ENCODE results near the gene JADE1.

JADE1 gene

DNA sequence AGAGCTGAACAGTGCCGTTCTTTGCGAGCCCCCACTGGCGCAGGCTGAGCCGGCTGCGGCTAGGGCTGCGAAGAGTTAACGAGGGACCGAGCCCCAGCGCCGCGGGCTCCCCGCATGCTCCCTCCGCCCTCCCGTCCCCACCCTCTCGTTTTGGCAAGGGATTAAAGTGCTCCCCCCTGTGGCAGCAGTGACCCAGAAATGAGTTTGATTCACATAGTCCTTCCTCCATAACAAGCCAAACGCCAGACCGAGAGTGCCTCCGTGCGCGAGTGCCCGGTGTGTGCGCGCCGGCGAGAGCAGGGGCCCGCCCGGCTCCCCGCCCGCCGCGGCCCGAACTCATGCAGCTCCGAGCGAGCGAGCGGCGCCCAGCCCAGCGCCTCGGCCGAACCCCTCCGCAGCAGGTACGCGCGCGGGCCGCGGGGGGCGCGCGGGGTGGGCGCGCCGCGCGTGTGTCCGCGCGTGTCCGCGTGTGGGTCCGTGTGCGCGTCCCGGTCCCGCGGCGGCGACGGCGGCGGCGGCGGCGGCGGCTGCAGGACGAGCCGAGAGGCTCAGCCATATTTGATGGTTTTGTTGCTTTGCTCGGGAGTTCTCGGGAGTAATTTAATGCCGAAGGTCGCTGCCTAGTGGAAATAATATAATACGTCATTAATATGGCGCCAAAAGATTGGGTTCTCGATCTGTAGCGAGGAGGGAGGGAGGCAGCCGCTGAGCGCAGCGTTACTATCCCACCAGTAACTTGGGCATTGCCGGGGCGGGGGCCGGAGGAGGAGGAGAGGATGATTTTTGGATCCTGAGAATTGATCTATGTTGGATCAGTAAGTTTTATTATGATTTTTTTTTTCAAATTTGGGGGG, at the start of gene JADE1:
JADE1 (plus strand) TSS at position 224 of the 854 bp plus-strand sequence. CDS start 22,059 bp downstream, outside the sequence.
- DNase-seq, result peak; percentile 87 to 91

DNA sequence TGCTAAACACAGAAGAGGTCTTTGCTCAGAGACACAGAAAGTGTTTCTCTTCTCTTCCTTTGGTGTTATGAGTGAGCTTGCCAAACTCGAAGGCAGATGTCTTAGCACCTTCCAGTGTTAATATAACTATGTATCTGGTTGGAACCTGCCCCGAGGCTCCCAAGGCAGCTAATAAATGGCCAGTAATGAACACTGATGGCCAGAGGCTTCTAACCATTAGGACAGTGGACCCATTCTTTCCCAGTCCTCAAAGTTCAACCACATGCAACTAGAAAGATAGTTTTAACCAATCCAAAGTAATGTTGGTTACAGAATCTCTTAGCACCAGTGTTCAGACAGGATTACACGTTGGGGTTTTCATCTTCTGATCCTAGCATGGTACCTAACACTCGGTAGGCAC, 42.7 kb upstream of the JADE1 start:
- no peak for DNase-seq

DNA sequence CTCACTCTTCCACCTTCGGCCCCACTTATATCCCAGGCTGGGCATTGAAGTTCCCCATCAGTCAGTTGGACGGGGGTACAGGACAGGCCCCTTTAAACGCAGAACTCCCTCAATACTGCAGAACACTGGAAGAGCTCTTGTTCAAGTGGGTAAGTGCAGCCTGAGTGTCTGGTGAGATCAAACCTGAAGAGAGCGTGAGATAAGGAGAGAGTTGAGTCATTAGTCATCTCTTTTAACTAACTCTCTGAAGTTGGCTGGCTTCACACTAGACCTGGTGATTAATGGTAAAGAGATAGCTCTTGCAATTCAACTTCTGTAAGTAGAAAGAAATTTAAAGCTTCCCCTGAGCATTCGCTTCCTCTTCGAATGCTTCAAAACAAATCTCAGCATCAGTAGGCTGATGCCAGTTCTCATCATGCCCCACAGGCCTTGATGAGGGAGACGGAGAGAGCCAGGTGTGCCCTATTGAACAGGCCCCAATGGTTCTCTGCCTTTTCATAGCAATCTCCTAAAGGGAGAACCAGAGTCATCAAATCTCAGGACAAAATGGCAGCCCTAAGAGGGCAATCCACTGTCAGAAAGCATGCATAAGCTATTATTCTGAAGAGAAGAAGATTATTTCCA, 41.0 kb upstream of the JADE1 start:
- DNase-seq, result no peak

DNA sequence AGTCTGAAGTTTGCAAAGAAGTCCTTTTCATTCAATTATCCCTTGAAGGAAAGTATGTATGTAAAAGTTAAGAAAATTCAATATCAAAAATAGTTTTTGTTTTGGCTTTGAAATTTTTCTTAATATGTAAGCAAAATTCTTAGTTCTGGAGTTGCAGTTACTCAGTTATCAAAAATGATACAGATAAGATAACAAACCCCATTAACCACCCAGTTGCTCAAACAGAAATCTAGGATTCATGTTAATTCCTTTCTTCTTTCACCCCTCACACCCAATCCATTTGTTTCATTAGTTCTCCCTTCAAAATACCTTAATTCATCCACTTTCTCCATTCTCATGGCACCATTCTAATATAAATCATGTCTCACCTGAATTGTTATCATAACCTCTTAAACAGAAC, 40.5 kb upstream of the JADE1 start:
- no peak for DNase-seq

DNA sequence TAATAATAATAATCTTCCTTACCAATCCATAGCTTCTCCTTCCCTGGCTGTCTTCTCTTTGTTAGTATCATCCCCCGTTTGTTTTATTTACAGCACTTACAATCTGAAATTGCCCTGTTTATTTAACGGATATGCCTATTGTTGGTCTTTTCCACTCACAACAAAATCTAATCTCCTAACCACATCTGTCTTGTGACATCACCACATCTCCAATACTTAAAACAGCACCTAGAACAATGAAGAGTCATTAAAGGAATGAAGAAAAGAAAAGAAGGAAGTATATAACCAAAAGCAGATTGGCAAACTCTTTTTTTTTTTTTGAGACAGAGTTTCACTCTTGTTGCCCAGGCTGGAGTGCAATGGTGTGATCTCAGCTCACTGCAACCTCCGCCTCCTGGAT, 38.7 kb upstream of the JADE1 start:
- no peak for DNase-seq

DNA sequence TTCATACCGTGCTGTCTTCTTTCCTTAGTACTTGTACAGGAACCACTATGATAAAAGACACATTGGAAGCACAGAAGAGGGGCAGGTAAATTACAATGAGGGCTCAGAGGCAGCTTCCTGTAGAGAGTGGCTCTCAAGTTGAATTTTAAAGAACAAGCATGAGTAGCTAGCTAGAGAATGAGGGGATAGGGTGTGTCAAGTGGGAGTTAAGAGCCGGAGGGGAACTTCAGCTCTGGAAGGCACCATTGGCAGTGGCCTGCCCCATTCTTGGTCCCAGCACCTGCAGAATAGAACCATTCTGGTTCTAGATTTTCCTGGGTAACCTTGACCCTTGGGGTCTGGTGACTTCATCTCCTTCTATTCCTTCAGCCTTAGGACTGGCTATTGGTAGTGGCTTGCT, 34.0 kb upstream of the JADE1 start:
- DNase-seq, result no peak

DNA sequence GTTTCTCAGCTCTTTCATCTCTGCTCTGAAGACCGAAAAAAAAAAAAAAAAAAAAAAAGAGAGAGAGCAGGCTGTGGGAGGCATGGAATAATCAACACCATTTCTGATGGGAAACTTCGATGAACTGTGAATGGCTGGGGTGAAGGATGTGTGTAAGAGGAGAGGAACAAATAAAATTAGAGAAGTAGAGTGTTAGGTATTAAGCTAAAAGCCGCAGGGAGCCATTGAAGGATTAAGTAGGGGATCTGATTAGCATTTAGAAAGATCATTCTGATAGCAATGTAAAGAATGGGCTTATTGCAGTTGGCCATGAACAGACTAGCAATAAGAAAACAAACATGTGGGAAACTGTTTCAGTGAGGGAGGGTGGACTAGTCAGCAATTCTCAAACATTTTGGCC, 33.6 kb upstream of the JADE1 start:
- no peak for DNase-seq

DNA sequence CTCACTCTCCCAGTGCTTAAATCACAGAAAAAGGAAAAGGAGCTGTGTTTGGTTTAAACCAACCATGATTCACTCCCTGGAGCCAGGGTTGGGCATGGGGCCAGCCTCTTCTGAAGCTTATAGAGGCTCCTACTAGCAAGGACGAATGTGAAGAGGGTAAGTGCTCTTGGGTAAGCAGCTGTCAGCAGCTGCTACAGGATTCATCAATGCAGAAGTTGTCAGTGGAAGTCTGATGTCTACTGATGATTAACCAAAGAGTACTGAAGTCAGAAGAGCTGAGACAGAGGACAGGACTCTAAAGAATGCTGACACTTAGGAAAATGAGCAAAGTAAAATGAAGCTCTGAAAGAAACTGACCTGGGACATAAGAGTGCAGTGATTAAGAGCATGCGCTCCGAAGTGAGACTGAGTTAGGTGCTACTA, 32.7 kb upstream of the JADE1 start:
- no peak for DNase-seq

DNA sequence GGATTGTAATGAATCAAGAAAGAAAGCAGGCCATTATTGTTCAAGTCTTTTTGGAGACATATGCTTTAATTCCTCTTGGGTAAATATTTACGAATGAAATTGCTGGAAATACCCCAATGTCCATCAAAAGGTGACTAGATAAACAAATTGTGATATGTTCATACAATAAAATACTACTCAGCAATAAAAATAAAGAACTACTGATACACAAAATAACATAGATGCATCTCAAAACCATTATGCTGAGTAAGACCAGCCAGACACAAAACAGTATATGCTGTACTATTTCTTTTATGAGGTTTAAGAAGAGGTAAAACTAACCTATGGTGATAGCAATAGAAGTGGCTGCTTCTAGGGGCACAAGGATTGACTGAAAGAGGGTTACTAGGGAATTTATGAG, 28.8 kb upstream of the JADE1 start:
- no peak for DNase-seq

DNA sequence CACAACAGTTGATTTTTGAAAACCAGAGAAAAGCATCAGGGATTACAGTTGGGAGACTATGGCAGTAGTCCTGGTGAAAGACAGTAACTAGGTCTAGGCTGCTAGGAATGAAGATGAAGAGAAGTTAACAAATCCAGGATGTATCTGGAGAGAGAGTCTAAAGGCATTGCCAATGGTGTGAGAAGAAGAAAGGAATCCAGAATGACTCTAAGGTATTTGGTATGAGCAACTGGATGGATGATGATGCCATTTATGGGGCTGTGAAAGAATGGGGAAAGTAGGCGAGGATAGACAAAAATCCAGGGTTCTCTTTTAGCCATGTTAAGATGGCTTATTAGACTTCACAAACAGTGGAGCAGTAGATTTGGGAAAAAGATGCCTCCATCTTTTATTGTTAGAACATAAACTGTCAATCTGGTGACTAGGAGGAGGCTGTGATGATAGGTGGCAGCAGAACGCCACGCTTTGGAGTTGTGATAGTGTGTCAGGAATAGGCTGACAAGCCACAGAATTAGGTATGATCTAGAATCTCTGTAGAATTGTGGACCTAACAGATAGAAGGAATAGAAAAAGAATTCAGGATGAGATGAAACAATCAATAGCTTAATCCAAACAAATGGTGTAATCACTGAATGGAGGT, 27.3 kb upstream of the JADE1 start:
- DNase-seq, result peak; percentile 7 to 39

DNA sequence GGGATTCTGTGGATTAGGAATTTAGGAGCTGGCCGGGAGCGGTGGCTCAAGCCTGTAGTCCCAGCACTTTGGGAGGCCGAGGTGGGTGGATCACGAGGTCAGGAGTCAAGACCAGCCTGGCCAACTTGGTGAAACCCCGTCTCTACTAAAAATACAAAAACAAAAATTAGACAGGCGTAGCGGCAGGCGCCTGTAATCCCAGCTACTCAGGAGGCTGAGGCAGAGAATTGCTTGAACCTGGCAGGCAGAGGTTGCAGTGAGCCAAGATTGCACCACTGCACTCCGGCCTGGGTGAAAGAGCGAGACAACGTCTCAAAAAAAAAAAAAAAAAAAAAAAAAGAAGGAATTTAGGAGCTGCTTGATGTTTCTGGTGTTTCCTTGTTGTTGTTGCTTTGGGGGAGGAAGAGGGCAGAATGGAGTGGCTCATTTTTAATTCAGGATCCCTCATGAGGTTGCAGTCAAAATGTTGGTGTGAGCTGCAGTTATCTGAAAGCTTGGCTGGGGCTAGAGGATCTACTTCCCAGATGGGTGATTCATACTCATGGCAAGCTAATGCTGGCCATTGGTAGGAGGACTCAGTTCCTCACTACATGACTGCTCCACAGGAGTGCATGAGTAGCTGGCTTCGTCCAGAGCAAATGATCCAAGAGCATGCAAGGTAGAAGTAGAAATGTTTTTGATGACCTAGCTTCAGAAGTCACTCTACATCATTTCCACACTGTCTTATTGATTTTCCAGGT, 26.5 kb upstream of the JADE1 start:
- no peak for DNase-seq

DNA sequence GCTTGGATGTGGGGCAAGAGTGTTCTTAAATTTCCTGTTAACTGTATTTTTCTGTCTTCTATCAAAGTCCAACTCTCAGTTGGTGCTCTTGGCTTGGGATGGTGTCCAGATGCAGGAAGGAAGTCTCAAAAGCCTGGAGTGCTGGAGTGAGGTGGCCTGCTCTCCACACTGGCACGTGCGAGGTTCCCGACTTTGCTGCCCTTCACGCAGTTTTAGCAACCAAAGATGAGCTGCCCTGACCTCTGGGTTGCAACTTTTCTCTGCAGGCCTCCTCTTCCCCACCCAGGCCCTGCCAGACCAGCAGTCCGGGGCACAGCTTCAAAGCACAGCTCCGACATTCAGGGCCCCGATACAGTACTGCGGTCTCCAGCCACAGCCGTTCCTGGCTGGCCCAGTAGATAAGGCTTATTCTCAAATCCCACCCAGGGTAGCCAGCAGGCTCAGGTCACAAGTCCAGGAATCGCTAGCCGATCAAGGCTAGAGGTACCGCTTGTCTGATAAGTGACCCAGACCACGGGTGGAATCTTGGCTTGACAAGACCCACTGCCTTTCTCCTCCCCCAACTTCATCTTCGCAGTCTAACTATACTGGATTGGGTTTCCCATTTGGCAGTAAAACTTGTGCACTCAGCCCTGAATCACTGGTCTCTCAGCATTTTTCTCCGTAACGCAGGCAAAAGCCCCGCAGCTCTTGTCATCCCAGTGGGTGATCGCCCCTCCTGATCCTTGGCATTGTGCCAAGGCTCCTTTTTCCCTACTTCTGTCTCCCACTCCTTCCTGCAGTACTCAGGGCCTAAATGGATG, 21.8 kb upstream of the JADE1 start:
- DNase-seq, result no peak

DNA sequence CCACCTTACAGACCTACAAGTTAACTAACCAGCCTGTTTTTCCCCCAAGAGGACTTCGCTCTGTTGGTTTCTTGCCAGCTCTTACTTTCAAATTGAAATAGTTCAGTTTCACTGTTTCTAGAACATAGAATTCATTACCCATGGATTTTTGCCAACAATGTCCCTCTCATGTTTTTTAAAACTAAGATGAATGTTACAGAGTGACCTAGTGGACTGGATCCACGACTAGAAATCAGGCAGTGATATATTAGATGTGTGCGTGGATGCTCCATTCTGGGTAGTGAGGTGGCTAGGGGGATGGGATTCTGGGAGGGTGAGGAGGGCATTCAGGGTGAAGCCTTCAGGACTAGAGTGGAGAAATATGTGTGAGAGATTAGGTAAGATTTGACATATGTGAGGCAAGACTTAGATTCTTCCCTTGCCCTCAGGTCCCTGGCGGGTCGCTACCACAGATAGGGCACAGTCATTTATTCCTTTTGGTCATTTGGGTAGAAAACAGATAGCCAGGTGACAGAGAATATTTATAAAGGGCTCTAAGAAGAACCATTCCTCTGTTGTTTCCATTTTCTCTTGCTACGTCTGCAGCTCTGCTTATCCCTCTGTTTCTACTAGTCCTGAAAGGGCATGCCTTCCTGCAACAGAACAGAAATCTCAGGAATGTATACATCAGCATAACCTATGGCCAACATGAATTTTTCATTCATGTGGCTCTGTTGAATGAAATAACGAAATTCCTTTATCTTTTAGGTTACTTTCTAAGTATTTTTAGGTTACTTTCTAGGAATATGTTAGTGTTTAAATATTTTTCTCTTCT, 15.4 kb upstream of the JADE1 start:
- peak; percentile 64 to 67 for DNase-seq

DNA sequence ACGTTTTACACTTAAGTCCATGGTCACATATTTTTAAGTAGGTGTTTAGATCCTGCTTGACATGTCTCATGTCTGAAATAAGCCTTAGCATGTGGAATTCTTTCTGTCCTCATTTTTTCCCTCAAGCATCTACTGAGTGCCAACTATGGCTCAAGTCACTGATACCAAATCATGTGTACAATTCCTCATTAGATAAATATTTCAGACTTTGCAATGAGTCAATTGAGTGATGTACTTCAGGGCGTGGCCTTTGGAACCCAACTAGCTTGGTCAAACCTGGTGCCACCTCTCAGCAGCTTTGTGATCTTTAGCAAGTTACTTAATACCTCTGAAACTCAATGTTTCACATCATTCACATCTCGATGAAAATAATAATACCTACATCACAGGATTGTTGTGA, 12.6 kb upstream of the JADE1 start:
- no peak for DNase-seq

DNA sequence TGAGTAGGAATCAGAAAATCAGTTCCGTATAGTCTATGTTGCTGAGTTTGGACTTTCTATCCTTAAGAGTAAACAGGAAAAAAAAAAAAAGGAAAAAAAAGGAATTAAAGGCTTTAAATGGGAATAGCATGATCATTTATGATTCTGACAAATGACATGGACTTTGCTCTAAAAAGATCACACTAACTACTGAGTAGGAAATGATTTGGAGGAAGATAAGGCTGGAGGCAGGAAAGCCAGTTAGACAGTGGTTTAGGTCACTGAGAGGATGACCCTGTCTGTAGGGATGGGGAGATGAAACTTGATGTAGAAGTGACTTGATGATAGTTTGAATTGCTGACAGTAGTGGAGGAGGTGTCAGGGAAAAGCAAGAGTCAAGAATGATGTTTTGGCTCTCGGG, 9.2 kb upstream of the JADE1 start:
- DNase-seq, result no peak

DNA sequence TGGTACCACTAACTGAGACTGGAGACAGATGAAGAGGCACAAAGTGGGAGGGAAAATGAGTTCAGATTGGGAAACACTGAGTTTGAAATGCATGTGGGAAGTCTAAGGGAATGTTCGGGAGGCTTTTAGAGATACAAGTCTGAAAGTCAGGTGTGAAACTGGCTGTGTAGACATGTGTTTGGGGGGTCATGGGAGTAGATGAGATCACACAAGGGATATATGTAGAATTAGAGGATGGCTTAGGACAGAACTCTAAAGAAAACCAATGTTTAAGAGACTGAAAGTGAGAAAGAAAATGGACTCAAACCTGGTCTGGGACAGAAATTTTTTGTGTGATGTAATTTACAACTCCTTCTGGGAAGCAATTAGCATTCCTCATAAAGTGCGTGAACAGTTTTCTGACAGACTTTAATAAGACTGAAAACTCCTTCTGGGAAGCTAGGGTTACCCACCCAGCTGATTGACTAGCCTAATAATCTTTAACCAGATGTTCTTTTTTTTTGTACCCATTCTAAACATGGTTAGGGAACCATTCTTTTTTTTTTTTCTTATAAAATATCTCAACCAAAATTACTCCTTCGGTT, 8.7 kb upstream of the JADE1 start:
- no peak for DNase-seq

DNA sequence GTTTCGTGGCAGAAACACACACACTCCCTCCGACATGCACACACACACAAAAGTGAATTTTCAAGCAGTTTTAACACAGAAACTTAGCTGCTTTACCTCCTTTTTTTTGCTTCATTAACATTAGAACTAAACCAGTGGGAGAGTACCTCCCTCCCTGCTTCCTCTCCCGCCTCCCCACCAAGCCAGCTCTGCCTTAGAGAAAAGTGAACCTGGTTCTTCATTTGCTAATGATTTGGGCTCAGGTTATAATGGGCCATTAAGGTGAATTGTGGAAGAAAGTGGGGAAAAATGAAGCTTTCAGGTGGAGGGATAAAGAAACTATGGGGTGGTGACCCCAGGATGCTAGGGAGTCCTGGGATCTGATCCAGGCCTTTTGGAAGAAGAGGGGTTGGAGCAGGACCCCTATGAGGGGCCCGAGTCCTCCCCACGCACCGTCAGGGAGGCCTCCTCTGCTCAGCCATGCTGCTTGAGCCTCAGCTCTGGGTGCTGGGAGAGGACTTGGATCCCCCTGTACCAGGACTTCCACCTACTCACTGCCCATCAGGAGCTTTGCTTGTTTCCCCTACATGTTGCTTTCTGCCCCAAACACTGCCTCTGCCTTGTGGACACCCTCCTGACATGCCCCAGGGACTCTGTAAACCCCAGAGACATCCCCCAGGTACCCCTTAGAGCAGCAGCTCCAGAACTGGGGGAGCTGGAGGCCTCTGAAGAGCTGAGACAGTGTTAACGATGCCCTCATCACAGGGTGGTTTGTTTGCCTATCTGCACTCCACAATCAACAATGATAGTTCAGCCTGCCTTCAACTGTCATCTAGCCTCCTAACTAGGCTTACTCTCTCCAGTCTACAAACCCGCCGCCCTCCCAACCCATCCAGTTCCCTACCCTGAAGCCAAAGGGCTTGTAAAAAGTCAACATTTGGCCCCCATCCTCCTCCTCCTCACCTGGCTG, 6.5 kb upstream of the JADE1 start:
- no peak for DNase-seq

DNA sequence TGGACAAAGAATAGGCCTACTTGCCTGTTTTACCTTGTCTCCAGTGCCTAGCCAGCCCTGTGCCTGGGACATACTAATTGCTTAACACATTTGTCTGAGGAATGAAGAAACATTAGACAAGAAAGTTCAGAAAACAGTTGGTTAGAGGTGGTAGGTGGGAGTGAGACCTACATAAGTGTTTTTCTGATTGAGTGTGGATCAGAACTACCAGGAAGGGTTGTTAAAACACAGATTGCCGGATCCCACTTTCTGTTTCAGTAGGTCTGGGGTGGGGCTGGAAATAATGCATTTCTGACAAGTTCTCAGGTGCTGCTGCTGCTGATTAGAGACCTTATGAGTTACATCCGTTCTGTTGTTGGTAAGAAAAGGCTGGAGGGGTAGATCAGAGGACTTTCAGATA, 5.7 kb upstream of the JADE1 start:
- DNase-seq, result no peak

DNA sequence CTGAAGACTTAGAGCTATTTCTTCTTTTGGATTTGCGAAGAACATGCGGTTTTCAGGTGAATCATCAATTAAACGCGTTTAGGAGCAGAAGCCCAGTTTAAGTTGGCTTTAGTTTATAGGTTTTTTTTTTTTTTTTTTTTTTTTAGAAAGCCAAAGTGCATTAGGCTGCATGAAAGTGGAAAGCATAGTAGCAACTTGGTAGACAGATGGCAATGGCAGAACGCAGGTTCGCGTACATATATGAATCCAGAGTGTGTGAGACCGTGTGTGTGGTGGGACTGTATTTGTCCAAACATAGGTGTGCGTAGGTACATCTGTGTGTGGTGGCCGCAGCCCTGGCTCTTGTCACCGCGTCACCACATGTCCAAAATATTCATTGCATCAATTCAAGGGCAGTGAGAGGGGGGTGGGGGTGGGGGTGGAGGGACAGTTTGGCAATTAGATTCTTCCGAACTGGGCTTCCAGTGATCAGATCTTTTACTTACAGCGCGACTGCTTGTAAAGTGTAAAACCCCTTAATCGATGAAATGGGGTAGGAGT, 901 bp downstream of the JADE1 start:
- DNase-seq, result peak; percentile 44 to 45

Data from AML-193 (cell line).